BLaER1 treated with 17β-estradiol and CSF1 and Interleukin-3, amounts not matched to agents 10 nM and 100 nM (cell line): ENCODE results near the gene TSPAN18.
A peak's percentile ranks its signal among the peaks of the same experiment; 100 is the strongest.

Experiments
- H3K27ac ChIP-seq, 11 experiments: shearing (Covaris generic); formaldehyde crosslinking; 2 replicates each; pipeline ENCODE4 v1.8.1; 2022
- H3K27me3 ChIP-seq, 11 experiments: shearing (Covaris generic); formaldehyde crosslinking; 2 replicates each; pipeline ENCODE4 v1.8.1; 2022
- H3K36me3 ChIP-seq, 11 experiments: shearing (Covaris generic); formaldehyde crosslinking; 2 replicates each; pipeline ENCODE4 v1.8.1; 2022
- H3K4me1 ChIP-seq, 10 experiments: shearing (Covaris generic); formaldehyde crosslinking; 2 replicates each; pipeline ENCODE4 v1.8.1; 2022
- H3K4me2 ChIP-seq, 11 experiments: shearing (Covaris generic); formaldehyde crosslinking; 2 replicates each; pipeline ENCODE4 v1.8.1; 2022
- H3K4me3 ChIP-seq, 10 experiments: shearing (Covaris generic); formaldehyde crosslinking; 2 replicates each; pipeline ENCODE4 v1.8.1; 2022
- H3K9ac ChIP-seq, 11 experiments: shearing (Covaris generic); formaldehyde crosslinking; 2 replicates each; pipeline ENCODE4 v1.8.1; 2022
- H3K9me3 ChIP-seq, 11 experiments: shearing (Covaris generic); formaldehyde crosslinking; replicated peaks in 1 of 11; 2 replicates each; pipeline ENCODE4 v1.8.1; 2022
- H4K20me1 ChIP-seq, 11 experiments: shearing (Covaris generic); formaldehyde crosslinking; 2 replicates each; pipeline ENCODE4 v1.8.1; 2022
- Cebpa-rat ChIP-seq, 11 experiments: shearing (Covaris generic); IDR thresholded peaks; 2 replicates each; pipeline ENCODE4 v1.8.1; 2022

Gene TSPAN18

DNA sequence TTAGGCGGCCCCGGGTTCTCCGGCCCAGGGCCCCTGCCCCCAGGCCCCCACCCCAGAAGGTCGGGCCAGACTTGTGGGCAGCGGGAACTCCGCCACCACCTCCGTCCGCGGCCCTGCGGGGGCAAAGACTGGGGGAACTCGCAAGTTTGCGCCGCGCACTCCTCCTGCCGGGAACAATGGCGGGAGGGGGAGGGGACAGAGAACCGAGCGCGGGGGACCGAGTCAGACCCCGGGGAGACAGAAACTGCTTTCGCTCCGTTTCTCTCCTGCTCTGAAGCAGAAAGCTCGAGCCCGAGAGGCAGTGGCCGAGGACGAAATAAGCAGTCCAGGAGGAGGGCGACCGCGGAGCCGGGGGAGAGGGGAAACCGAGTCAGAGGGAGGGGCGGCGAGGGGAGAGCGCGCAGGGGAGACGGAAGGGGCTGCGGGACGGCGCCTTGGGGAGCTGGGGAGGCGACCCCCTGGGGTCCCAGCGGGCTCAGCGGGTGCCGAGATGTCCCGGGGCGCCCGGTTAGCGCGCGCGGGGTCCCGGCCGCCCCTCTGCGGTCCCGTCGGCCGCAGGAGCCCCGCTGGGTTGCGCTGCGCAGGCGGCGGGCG is 223.4 kb downstream of the TSPAN18 start:
- Histone ChIP-seq H3K4me2 (peak overlapping the region; percentile 86 to 99 (median 97)), H3K9ac (peak overlapping the region; percentile 93 to 100 (median 98)), H3K4me3 (peak overlapping the region; percentile 95 to 99 (median 98))

DNA sequence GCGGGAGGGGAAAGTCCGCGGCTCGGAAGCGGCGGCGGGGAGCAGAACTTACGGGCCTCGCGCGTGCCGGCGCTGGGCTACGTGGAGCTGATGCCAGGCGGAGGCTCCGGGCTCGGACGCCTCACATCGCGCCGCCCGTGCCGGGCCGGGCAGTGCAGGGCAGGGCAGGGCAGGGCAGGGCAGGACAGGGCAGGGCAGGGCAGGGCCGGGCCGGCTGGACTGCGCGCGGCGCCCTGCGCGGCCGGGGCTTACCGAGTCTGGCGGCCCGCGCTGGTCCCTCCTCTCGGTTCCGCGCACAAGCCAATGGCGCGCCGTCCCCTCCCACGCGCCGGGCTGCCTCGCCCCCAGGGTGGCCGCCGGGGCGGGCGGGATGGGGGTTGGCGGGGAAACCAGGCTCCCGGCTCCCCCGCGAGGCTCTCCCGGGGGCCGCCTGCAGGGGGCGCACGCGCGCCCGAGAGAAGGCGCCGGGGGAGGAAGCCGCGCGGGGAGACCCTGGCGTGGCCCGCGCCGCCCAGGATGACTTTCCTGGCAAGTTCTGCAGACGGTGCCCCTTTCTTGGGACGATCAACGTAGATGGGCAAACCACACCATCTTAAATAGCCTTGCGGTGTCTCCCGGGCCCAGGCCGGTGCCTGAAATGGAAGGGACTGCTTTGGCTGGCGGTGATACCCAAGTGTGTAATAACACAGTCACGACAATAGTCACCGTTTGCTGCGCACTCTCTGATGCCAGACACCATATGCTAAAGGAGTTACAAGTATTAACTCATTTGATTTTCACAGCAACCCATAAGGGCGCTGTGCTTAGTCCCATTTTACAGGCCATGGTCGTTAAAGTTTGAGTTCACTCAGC is 224.1 kb downstream of the TSPAN18 start, which contains the start of gene TP53I11:
Gene TP53I11, minus strand, starts transcription at position 259 of the 852 bp plus-strand sequence. CDS start 12,548 bp downstream, outside the sequence.
- peak within 1 kb of the TSS; percentile 93 to 100 (median 98) for H3K9ac ChIP-seq
- H4K20me1 ChIP-seq = peaks cover 30 to 39% (median 36%) of the 10 kb centered on the region in 11 experiments; a peak in 21 of 22 replicates
- H3K4me2 ChIP-seq = peak within 1 kb of the TSS; percentile 86 to 99 (median 97)
- peaks cover 0 to 26% (median 2%) of the 10 kb centered on the region in 11 experiments; a peak in 13 of 22 replicates for H3K36me3 ChIP-seq
- H3K27me3 ChIP-seq = no peaks in the 10 kb centered on the region
- peak within 1 kb of the TSS; percentile 95 to 99 (median 98) for H3K4me3 ChIP-seq
- peaks cover 80 to 84% (median 82%) of the 10 kb centered on the region in 10 experiments for H3K4me1 ChIP-seq
- peak within 1 kb of the TSS; percentile 92 to 99 (median 98) for H3K27ac ChIP-seq
- no peaks in the 10 kb centered on the region for H3K9me3 ChIP-seq
- TF ChIP-seq Cebpa-rat (IDR thresholded peaks at IDR 0.05) = no peak

More for the DNA sequence above, 223.4 kb downstream of the TSPAN18 start:
- peaks cover 80 to 84% (median 82%) of the 10 kb centered on the region in 10 experiments for H3K4me1 ChIP-seq
- TF ChIP-seq Cebpa-rat (IDR thresholded peaks at IDR 0.05) = no peak
- no peaks in the 10 kb centered on the region for H3K27me3 ChIP-seq
- H3K9me3 ChIP-seq = no peaks in the 10 kb centered on the region
- peaks cover 0 to 34% (median 9%) of the 10 kb centered on the region in 11 experiments; a peak in 14 of 22 replicates for H3K36me3 ChIP-seq
- peaks cover 37 to 46% (median 43%) of the 10 kb centered on the region in 11 experiments for H4K20me1 ChIP-seq
- peak overlapping the region; percentile 92 to 99 (median 98) for H3K27ac ChIP-seq

DNA sequence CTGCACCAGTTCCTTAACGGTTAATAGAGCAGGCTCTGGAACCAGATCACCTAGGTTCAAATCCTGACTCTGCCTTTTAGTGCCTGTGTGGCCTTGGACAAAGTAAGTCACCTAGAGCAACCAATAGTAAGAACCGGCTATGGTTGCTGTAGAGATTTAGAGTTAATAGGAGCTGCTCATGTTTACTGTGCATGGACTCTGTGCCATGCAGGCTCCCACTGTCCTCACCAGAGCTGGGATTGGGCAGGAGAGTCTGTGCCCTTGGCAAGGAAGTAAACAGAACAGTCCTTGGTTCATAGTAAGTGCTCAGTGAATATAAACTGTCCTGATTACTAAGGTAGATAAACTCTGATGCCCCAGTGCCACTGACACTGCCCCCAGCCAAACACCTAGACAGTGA is 225.3 kb downstream of the TSPAN18 start:
- Histone ChIP-seq H3K4me1 (peaks cover 80 to 84% (median 82%) of the 10 kb centered on the region in 10 experiments), H3K9me3 (no peaks in the 10 kb centered on the region), H3K27me3 (no peaks in the 10 kb centered on the region), H3K36me3 (peaks cover 0 to 14% (median 0%) of the 10 kb centered on the region in 11 experiments; a peak in 7 of 22 replicates), H3K4me3 (no peak overlapping the region), H3K27ac (peak overlapping the region in 10 of 11 experiments; percentile 2 to 99 (median 98); a peak in 18 of 22 replicates), H3K9ac (peak overlapping the region in 8 of 11 experiments; percentile 18 to 100 (median 76); a peak in 12 of 22 replicates), H4K20me1 (peaks cover 18 to 27% (median 23%) of the 10 kb centered on the region in 11 experiments; a peak in 21 of 22 replicates), H3K4me2 (peak overlapping the region; percentile 12 to 99 (median 89))
- no peak for TF ChIP-seq Cebpa-rat (IDR thresholded peaks at IDR 0.05)

DNA sequence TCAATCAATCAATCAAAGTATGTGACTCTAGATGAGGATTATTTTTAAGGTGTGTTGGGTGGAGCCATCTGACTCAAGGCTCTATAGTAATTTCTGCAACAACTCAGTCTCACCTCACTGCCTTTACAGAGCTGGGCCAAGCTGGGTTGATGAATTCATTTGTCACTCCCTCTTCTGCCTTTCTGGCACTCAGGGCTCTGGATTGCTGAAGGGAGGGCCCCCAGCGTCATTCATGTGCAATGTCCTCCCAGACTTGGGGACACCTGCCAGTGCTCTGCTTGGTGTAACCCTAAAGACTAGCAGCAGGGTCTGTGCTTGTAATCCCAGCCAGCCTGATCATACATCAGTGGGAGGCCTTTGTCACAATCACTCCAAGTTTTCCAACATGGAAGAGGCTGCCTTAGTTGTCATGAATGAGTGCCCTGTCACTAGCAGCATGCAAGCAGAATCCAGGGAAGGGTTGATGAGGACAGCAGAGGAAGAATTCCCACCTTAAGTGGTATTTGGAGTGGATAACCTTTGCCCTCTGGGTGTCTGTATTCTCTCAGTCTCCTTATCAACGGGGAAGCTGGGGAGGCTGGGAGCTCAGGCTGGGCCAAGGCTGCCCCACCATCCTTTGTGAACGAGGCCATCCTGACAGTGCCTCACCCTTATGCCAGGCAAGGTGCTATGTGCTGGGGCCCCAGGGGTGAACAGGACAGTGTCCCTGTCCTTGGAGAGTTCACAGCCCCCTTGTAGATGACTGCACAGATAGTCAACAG is 225.9 kb downstream of the TSPAN18 start:
- Histone ChIP-seq H3K27me3 (no peaks in the 10 kb centered on the region), H3K36me3 (peaks cover 0 to 12% (median 0%) of the 10 kb centered on the region in 11 experiments; a peak in 5 of 22 replicates), H3K27ac (peak overlapping the region in 10 of 11 experiments; percentile 2 to 99 (median 98); a peak in 18 of 22 replicates), H4K20me1 (peaks cover 12 to 21% (median 17%) of the 10 kb centered on the region in 11 experiments; a peak in 21 of 22 replicates), H3K4me3 (no peak overlapping the region), H3K9ac (peak overlapping the region in 8 of 11 experiments; percentile 18 to 100 (median 76); a peak in 14 of 22 replicates), H3K4me1 (peaks cover 80 to 84% (median 81%) of the 10 kb centered on the region in 10 experiments), H3K9me3 (no peaks in the 10 kb centered on the region), H3K4me2 (peak overlapping the region; percentile 12 to 99 (median 89))
- TF ChIP-seq Cebpa-rat (IDR thresholded peaks at IDR 0.05) = peak in 1 of 11 experiments; percentile 26; a peak in 1 of 22 replicates

DNA sequence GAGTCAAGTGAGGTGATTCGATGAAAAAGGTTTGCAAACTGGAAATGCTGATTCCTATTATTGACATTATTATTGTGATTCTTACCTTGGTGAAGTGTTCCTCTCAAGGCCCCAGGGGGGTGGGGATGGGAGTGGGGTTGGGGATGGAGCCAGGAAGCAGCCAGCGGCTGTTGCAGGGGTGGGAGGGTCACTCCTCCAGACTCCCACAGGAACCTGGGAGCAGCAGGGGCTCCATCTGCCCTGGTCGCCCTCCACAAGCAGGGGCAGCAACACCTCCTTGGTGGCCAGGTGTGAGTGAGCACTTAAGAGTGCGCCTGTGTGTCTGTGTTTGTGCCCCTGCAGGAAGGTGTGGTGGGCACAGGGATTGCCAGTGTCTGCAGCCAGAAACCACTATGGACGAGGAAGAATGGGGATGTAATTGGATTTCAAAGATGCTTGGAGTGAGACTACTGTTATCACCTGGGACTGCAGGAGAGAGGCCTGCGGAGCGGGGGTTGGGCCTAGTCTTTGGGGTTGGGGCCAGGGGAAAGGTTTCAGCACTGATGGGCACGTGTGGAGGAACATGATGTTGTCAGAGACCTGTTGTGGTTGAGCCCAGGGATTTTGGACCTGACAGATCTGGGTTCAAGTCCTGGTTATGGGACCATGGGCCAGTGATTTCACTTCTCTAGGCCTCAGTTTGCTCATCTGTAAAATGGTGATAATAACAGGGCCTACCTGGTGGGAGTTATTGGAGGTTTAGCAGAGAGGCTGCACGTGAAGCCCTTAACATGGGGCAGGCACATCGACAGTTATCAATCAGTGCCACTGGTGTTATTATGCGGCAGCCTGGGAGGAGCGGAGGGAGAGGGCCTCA is 227.5 kb downstream of the TSPAN18 start:
- H3K4me3 ChIP-seq = peak overlapping the region in 7 of 10 experiments; percentile 14 to 47 (median 20); a peak in 7 of 20 replicates
- peak overlapping the region; percentile 67 to 99 (median 98) for H3K27ac ChIP-seq
- peak overlapping the region; percentile 77 to 99 (median 94) for H3K4me2 ChIP-seq
- no peaks in the 10 kb centered on the region for H3K27me3 ChIP-seq
- H3K9ac ChIP-seq = peak overlapping the region; percentile 51 to 100 (median 78); a peak in 21 of 22 replicates
- H3K36me3 ChIP-seq = no peaks in the 10 kb centered on the region
- TF ChIP-seq Cebpa-rat (IDR thresholded peaks at IDR 0.05) = no peak
- H4K20me1 ChIP-seq = peaks cover 0 to 5% (median 1%) of the 10 kb centered on the region in 11 experiments; a peak in 11 of 22 replicates
- H3K9me3 ChIP-seq = no peaks in the 10 kb centered on the region
- H3K4me1 ChIP-seq = peaks cover 66 to 85% (median 83%) of the 10 kb centered on the region in 10 experiments

DNA sequence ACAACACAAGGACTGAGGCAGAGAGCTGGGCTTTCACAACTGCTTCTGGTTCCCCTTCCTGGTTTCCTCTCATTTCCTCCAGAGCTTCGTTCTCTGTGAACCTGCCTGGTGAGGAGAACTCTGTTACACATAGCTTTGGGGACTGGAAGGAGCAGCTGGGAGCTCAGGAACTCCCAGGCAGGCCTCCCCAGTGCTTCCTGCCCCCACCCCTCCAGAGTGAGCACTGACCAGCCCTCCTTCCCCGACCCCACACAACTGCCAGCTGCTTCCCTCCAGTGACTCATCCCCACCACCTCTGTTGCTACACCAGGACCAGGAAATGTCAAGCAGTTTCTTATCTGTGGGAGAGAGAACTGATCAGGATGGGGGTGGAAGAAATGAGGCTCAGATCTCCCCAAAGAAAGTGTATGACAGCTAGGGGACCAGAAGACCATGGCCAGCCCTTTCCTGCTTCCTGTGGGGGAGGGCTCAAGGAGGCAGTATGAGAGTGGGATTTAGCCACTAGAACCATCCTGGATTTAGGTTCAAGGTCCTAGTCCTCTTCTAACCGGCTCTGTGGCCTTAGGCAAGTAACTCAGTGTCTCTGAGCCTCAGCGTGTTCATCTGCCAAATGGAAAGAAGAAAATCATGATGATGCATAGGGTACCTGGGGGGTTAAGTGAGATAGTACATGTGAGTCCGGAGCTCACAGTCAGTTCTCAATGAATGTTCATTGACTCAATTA is 228.4 kb downstream of the TSPAN18 start:
- H3K9me3 ChIP-seq = no peaks in the 10 kb centered on the region
- H4K20me1 ChIP-seq = no peaks in the 10 kb centered on the region
- H3K4me1 ChIP-seq = peaks cover 71 to 94% (median 92%) of the 10 kb centered on the region in 10 experiments
- H3K9ac ChIP-seq = peak overlapping the region; percentile 51 to 100 (median 78); a peak in 21 of 22 replicates
- peak in 9 of 11 experiments; percentile 71 to 90 (median 85); a peak in 17 of 22 replicates for TF ChIP-seq Cebpa-rat (IDR thresholded peaks at IDR 0.05)
- H3K27ac ChIP-seq = peak overlapping the region; percentile 67 to 99 (median 98)
- peak overlapping the region; percentile 77 to 99 (median 94) for H3K4me2 ChIP-seq
- no peaks in the 10 kb centered on the region for H3K36me3 ChIP-seq
- no peaks in the 10 kb centered on the region for H3K27me3 ChIP-seq
- peak overlapping the region in 4 of 10 experiments; percentile 20 to 47 (median 21); a peak in 3 of 20 replicates for H3K4me3 ChIP-seq

DNA sequence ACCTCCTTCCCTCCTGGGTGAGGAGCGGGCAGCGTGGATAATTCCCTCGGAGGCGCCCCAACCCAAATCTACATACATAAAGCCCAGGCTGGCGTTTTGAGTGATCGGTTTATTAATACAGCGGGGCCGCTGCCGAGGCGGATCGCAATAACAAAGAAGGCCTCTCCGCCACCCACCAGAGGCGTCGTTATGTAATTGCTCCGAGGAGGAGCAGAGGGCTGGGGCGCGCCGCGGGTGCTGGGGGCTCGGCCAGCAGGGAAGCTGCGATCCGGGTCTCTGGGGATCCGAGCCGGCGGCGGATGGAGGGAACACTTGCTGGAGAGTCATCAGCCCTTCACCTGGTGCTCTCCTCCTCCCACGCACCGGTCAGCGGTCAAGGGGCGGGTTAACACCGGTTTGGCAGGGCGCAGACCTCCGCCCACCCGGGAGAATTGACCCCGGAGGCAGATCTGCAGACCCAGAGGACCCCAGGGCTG is 230.3 kb downstream of the TSPAN18 start:
- peak overlapping the region; percentile 75 to 98 (median 89); a peak in 21 of 22 replicates for H3K4me2 ChIP-seq
- peaks cover 64 to 96% (median 91%) of the 10 kb centered on the region in 10 experiments for H3K4me1 ChIP-seq
- no peaks in the 10 kb centered on the region for H3K27me3 ChIP-seq
- no peak for TF ChIP-seq Cebpa-rat (IDR thresholded peaks at IDR 0.05)
- no peaks in the 10 kb centered on the region for H3K9me3 ChIP-seq
- H3K36me3 ChIP-seq = no peaks in the 10 kb centered on the region
- H3K27ac ChIP-seq = peak overlapping the region in 9 of 11 experiments; percentile 81 to 99 (median 98); a peak in 18 of 22 replicates
- H3K4me3 ChIP-seq = no peak overlapping the region
- H4K20me1 ChIP-seq = no peaks in the 10 kb centered on the region
- H3K9ac ChIP-seq = peak overlapping the region in 7 of 11 experiments; percentile 15 to 100 (median 86); a peak in 11 of 22 replicates
